Osteoblast (primary cell): ENCODE data around the gene NEDD4L. TPM values are rescaled to one million over a fixed set of nuclear protein-coding genes. Genes with fewer than 3 reads are reported as not detected.

Experiments
- DNase-seq: peaks from one replicate; pipeline ENCODE4 v3.0.0; 2011; ENCODE audit warnings: low spot score, mixed read lengths; ENCODE audit not compliant: insufficient read length; ENCODE audit errors: missing footprints
- H2AFZ ChIP-seq: 2 replicates; pipeline ENCODE4 v1.6.0; 2011; ENCODE audit warnings: mild to moderate bottlenecking, low read length
- H3K27ac ChIP-seq: 2 replicates; pipeline ENCODE4 v1.5.1; 2011; ENCODE audit warnings: mild to moderate bottlenecking, low read depth, low read length, moderate library complexity
- H3K27me3 ChIP-seq: 2 replicates; pipeline ENCODE4 v1.6.0; 2012; ENCODE audit warnings: mild to moderate bottlenecking, control low read depth, inconsistent platforms, low read length, moderate library complexity; ENCODE audit not compliant: insufficient read depth
- H3K36me3 ChIP-seq: 2 replicates; pipeline ENCODE4 v1.5.1; 2011; ENCODE audit warnings: mild to moderate bottlenecking, low read length, control low read depth, moderate library complexity; ENCODE audit not compliant: insufficient read depth
- H3K4me1 ChIP-seq: 2 replicates; pipeline ENCODE4 v1.5.1; 2011; ENCODE audit warnings: mild to moderate bottlenecking, low read length, control low read depth, moderate library complexity; ENCODE audit not compliant: insufficient read depth
- H3K4me2 ChIP-seq: 2 replicates; pipeline ENCODE4 v1.6.0; 2011; ENCODE audit warnings: mild to moderate bottlenecking, low read length; ENCODE audit not compliant: insufficient read depth
- H3K4me3 ChIP-seq: fragments of 200-600 bp; sonication (generic); 3 replicates; pipeline ENCODE4 v1.5.1; 2012; ENCODE audit warnings: mild to moderate bottlenecking, low read length, inconsistent platforms; ENCODE audit not compliant: insufficient read depth
- H3K79me2 ChIP-seq: 2 replicates; pipeline ENCODE4 v1.6.0; 2012; ENCODE audit warnings: mild to moderate bottlenecking, low read length, control low read depth, inconsistent platforms; ENCODE audit not compliant: insufficient read depth
- H3K9me3 ChIP-seq: 2 replicates; pipeline ENCODE4 v1.5.1; 2011; ENCODE audit warnings: low read depth, low read length, control low read depth
- H4K20me1 ChIP-seq: 2 replicates; pipeline ENCODE4 v1.6.0; 2012; ENCODE audit warnings: mild to moderate bottlenecking, low read length, control low read depth; ENCODE audit not compliant: insufficient read depth
- CTCF ChIP-seq: IDR thresholded peaks from 2 replicates; pipeline ENCODE4 v1.5.1; 2011; ENCODE audit warnings: mild to moderate bottlenecking, low read depth, low read length, moderate library complexity; ENCODE audit errors: extremely low read depth
- total RNA-seq: library from RNA; depleted of rRNA; stranded (reverse); fragments of >200 nt; gene quantifications from 2 replicates; pipeline ENCODE4 v1.2.3, GENCODE V29; 2012

The NEDD4L gene
- total RNA-seq, 1 donor = 30.0 TPM

GRCh38 chr18:58038063-58038462 is 6.0 kb upstream of the NEDD4L start:
- Histone ChIP-seq H3K9me3 (no peaks in the 10 kb centered on the region), H3K27me3 (peaks cover 46% of the 10 kb centered on the region), H3K4me3 (no peak overlapping the region), H3K79me2 (no peaks in the 10 kb centered on the region), H3K36me3 (no peaks in the 10 kb centered on the region), H3K4me2 (no peak overlapping the region), H3K4me1 (peaks cover 4% of the 10 kb centered on the region), H2AFZ (no peak overlapping the region), H3K27ac (no peak overlapping the region), H4K20me1 (no peaks in the 10 kb centered on the region)
- DNase-seq = no peak
- no peak for TF ChIP-seq CTCF

GRCh38 chr18:58041633-58042032 is 2.4 kb upstream of the NEDD4L start:
- H3K4me2 ChIP-seq = no peak overlapping the region
- H3K9me3 ChIP-seq = no peaks in the 10 kb centered on the region
- H3K36me3 ChIP-seq = no peaks in the 10 kb centered on the region
- peaks cover 17% of the 10 kb centered on the region for H3K4me1 ChIP-seq
- H3K27me3 ChIP-seq = peaks cover 38% of the 10 kb centered on the region
- no peak overlapping the region for H3K27ac ChIP-seq
- H3K4me3 ChIP-seq = no peak overlapping the region
- TF ChIP-seq CTCF = no peak
- no peaks in the 10 kb centered on the region for H3K79me2 ChIP-seq
- no peak for DNase-seq
- no peak overlapping the region for H2AFZ ChIP-seq
- no peaks in the 10 kb centered on the region for H4K20me1 ChIP-seq

- Histone ChIP-seq H3K9me3 (no peaks in the 10 kb centered on the region), H3K79me2 (no peaks in the 10 kb centered on the region), H3K4me3 (peak overlapping the region; percentile 80), H3K4me1 (peaks cover 17% of the 10 kb centered on the region), H3K36me3 (no peaks in the 10 kb centered on the region), H2AFZ (peak overlapping the region; percentile 93), H3K4me2 (peak overlapping the region; percentile 87), H4K20me1 (no peaks in the 10 kb centered on the region), H3K27me3 (peaks cover 30% of the 10 kb centered on the region), H3K27ac (peak overlapping the region; percentile 19)
- no peak for TF ChIP-seq CTCF
- peak; percentile 45 for DNase-seq
These were observed 1.1 kb upstream of the NEDD4L start for GRCh38 chr18:58042826-58043490.

GRCh38 chr18:58044370-58045241 is 580 bp downstream of the NEDD4L start:
- peak overlapping the region; percentile 89 for H2AFZ ChIP-seq
- H3K36me3 ChIP-seq = no peaks in the 10 kb centered on the region
- peak; percentile 83 for DNase-seq
- peaks cover 17% of the 10 kb centered on the region for H3K4me1 ChIP-seq
- peak overlapping the region; percentile 80 for H3K4me3 ChIP-seq
- H3K4me2 ChIP-seq = peak overlapping the region; percentile 90
- H3K9me3 ChIP-seq = no peaks in the 10 kb centered on the region
- no peak for TF ChIP-seq CTCF
- H3K27ac ChIP-seq = no peak overlapping the region
- peaks cover 25% of the 10 kb centered on the region for H3K27me3 ChIP-seq
- H4K20me1 ChIP-seq = no peaks in the 10 kb centered on the region
- no peaks in the 10 kb centered on the region for H3K79me2 ChIP-seq
